ENCODE data around the gene TLR9.

Gene TLR9

DNA sequence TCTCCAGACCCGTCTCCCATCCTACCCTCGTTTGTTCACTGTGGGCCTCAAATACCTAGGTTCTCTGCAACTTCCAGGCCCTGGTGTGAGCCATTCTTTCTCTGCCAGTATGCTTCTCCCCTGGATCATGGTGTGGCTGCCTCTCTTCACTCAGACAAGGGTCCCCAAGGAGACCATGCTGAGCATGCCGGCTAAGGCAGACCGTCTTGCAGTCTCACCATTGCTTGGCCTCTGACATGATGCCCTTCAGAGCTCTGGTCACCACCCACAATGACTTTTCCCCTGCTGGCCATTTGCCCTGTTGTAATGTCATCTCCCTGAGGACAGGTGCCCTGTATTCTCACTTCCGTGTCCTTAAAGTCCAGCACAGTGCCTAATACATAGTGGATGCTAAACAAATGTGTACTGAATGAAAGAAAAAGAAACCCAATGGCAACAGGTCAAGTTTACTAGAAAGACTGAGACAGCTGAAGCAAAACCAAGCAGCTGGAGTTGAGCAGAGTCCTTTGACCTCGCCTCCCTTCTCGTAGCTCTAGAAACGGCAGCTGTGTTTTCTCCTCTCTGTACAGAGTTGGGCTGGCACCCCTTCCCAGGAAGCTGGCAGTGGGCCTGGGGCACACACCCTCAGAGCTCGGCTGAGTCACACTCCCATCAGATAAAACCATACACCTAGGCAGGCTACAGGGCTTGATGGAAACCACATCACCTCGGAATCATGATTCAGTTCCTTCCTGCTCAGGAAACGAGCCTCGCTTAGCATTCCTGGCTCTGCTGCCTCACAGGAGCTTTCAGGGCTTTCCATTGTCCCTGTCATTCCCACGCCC, 8.6 kb downstream of the TLR9 start:
- DNase-seq (ENCODE audit: low spot score), result peak; percentile 93

DNA sequence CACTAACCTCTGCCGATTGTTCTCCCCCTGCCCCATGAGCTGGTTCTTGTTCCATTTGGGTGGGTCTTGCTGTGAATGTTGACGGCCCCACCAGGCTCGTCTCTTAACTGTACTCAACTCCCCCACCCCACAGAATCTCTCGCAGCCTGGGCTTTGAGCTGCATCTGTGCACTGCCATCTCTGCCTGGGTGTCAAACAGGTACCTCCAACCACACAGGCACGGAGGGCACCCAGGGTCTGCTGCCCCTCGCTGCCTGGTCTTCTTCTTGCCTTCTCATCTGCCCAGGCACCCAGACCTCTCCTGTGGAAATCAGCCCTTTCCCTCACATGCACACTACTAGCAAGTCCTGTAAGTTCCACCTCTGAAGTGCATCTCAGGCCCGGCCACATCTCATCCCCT, 10.1 kb downstream of the TLR9 start:
- DNase-seq (ENCODE audit: low spot score), result no peak

DNA sequence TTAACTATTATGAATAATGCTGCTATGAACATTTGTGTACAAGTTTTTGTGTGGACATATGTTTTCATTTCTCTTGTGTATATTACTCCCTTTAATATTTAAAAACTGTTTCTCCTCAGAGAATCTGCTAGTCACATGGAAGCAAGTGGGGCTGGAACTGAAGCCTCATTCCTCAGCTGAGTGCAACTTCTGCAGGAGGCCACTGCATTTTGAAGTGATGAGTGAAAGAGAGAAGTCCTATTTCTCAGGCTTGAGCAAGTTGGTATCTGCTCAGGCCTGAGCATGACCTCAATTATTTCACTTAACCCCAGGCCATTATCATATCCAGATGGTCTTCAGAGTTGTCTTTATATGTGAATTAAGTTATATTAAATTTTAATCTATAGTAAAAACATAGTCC, 11.5 kb downstream of the TLR9 start:
- DNase-seq (ENCODE audit: low spot score), result no peak

DNA sequence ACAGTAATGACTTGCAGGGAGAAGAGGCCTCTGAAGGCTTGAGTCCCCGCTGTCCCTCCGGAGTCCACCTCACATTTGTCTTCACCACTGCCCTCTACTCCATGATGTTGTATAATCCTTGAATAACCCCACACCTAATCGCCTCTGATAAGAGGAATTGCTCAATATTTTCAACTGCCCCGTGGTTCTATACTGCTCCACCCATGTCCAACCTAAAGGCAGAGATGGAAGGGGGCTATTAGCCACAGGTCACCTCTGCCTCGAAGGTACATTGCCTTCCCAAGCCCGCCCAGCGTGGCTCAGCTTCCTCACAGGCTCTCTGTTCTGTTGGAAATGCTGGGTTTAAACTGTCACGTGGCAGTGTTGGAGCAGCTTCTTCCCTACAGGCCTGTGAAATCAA, 12.4 kb downstream of the TLR9 start:
- DNase-seq (ENCODE audit: low spot score), result no peak

- no peak for DNase-seq (ENCODE audit: low spot score)
These were observed 14.1 kb downstream of the TLR9 start for GRCh38 chr3:52211268-52211891.

DNA sequence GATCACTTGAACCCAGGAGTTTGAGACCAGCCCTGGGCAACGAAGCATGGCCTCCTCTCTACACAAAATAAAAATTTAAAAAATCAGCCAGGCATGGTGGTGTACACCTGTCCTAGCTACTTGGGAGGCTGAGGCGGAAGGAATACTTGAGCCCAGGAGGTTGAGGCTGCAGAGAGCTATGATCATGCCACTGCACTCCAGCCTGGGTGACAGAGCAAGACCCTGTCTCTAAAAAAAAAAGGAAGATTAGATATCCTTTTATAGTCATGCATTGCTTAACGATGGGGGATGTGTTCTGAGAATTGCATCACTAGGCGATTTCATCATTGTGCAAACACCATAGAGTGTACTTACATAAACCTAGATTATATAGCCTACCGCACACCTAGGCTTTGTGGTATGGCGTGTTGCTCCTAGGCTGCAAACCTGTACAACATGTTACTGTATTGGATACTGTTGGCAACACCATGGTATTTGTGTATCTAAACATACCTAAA, 14.8 kb downstream of the TLR9 start:
- no peak for DNase-seq (ENCODE audit: low spot score)

- DNase-seq (ENCODE audit: low spot score), result no peak
These were observed 15.4 kb downstream of the TLR9 start for GRCh38 chr3:52210037-52210436.

DNA sequence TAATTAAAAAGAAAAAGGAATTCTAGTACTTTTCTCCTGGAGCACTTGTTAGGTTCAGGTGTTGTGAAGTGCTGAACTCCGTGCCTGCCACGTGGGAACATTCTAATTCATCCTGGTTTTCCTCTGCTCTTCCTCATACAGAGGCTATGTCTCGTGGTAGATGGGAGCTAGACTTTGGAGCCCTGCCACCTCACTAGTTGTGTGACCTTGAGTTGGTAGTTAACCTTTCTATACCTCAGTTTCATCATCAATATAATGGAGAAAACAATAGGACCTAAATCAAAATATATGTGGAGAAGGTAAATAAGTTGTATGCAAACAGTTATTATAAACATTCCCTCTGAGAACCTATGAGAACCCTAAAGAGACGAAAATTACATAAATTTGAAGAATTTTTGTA, 16.9 kb downstream of the TLR9 start:
- no peak for DNase-seq (ENCODE audit: low spot score)

- DNase-seq (ENCODE audit: low spot score), result no peak
These were observed 19.6 kb downstream of the TLR9 start for GRCh38 chr3:52205727-52206372.

DNA sequence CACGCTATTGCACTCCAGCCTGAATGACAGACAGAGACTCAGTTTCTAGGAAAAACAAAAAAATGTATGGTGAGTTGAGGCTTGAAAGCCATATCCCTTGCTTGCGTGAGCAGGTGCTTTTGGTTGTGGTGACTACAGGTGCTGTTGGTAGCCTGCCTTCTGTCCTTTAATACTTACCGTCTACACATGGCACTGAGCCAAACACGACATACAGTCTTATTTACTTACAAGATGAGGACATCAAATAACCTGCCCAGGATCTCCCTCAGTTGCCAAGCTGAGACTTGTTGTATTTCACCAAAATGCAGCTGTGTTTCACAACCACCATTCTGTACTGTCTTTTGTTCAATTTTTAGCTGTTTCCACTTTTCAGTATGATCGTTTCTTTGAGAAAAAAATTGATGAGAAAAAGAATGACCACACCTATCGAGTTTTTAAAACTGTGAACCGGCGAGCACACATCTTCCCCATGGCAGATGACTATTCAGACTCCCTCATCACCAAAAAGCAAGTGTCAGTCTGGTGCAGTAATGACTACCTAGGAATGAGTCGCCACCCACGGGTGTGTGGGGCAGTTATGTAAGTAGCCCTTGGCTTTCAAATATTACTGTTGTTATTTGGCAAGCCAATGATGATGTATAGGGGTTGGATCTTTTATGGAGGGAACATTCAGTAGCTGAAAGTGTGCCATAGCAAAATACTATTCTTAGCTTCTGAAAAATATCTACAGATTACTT, 20.9 kb downstream of the TLR9 start:
- DNase-seq (ENCODE audit: low spot score), result peak; percentile 37

- DNase-seq (ENCODE audit: low spot score), result no peak
These were observed 21.7 kb downstream of the TLR9 start for GRCh38 chr3:52203701-52204100.

DNA sequence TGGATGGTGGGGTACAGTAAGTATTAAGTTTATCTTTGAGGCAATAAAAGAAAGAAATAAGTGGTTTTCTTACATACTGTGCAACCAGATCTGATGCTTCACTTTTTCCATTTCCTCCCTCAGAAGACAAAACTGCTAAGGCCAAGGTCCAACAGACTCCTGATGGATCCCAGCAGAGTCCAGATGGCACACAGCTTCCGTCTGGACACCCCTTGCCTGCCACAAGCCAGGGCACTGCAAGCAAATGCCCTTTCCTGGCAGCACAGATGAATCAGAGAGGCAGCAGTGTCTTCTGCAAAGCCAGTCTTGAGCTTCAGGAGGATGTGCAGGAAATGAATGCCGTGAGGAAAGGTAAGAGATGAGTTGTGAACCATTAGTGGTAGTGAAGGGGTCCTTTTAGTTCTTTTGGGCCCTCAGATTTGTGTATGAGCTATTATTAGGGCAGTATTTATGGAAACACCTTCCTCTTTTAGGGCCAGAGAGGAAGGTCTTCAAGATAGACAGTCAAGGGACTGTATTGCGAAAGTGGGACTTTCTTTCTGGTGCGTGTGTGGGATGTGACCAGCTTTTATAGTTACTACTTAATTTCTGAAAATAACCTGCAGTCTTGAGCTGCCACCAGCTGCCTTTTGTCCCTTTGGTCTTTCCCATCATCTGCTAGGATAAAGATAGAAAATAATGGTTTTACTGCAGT, 22.9 kb downstream of the TLR9 start:
- DNase-seq (ENCODE audit: low spot score), result no peak

GRCh38 chr3:52200981-52201679, 24.3 kb downstream of the TLR9 start:
- DNase-seq (ENCODE audit: low spot score), result no peak

- no peak for DNase-seq (ENCODE audit: low spot score)
These were observed 26.5 kb downstream of the TLR9 start for GRCh38 chr3:52198643-52199608.

DNA sequence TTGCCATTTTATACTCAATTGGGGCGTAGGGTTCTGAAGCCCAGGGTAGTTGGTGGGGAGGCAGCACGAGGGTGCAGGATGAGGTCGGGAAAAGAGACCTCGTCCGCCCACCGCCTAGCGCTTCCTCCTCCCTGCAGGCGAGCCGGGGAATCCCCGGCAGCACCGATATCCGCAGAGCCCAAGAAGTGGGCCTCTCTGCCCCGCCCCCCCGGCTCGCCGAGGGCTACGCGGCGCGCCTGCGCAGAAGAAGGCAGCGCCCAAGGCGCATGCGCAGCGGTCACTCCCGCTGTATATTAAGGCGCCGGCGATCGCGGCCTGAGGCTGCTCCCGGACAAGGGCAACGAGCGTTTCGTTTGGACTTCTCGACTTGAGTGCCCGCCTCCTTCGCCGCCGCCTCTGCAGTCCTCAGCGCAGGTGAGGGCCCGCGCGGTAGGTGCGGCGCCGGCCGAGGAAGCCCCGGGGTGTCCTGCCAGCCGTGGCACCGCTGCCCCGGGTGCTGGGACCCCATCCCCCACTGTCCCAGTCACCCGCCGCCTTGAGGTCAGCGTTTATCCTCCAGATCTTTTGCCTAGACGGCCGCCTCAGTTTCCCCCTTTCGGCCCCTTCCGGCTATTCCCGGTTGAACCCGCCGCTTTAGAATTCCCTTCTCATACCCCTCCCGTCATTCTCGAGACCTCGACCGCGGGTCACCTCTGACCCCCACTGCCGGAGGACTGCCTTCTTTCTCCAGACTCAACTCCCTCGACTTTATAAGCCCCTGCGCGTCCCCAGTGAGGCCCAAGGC, 27.4 kb downstream of the TLR9 start, which contains the start of gene ALAS1:
ALAS1 (plus strand) TSS at position 319 of the 784 bp plus-strand sequence. CDS start 1,082 bp downstream, outside the sequence.
- peak; percentile 94 for DNase-seq (ENCODE audit: low spot score)

DNA sequence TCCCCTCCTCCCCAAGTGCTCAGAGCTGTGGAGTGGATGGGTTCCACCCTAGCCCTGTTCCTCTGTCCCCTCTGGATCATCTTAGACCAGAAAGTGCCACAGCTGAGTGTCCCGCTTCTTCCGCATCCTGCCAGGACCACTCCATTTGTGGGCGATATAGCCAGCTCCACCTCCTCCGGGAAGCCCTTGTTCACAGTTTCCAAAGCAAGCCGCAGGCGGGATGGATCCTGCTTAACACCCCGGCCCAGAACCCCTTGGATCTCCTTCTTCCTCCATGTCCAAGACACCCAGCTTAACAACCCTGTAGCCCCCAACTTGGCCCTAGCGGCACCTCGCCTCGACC, 28.0 kb downstream of the TLR9 start:
- no peak for DNase-seq (ENCODE audit: low spot score)

DNA sequence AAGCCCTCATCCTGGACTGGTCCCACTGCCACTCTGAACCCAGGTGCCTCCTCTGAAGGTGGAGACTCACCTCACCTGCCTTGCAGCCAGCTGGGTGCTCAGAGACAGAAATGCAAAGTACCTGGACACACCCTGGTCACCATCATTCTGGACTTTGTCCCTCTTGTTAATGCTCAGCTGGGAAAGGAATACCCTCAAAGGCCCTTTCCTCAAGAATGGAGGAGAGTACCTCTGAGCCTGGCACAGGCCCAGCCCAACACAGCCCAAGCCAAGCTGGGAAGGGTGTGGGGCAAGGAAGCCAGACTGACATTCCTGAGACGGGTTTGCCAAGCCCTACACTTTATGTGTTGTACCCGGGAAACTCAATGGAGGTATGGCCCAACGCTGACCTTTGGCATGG, 28.5 kb downstream of the TLR9 start:
- DNase-seq (ENCODE audit: low spot score), result no peak

GRCh38 chr3:52195823-52196331, 29.6 kb downstream of the TLR9 start:
- DNase-seq (ENCODE audit: low spot score), result peak; percentile 40

- no peak for DNase-seq (ENCODE audit: low spot score)
These were observed 30.2 kb downstream of the TLR9 start for GRCh38 chr3:52195291-52195597.
